IPS-18c (cell line): ENCODE measurements around the gene TMEM151A.
"Not testable (repeated sequence)": the region's sequence is repeated elsewhere in the genome, so short reads cannot be mapped to it uniquely, and the experiment has no call there.

ENCODE experiments used
- H3K4me3 ChIP-seq: 2 replicates; pipeline ENCODE4 v1.7.0; 2013; ENCODE audit warnings: low read depth, mild to moderate bottlenecking, low read length, moderate library complexity; ENCODE audit not compliant: insufficient read depth
- H3K9me3 ChIP-seq: one replicate; pipeline ENCODE4 v1.6.1; 2013; ENCODE audit warnings: mild to moderate bottlenecking, low read length, moderate library complexity; ENCODE audit not compliant: control insufficient read depth, insufficient read depth

The TMEM151A gene

GRCh38 chr11:66264914-66265313 is 26.8 kb upstream of the TMEM151A start:
- H3K9me3 ChIP-seq, result peaks cover 2% of the 10 kb centered on the region
- no peak overlapping the region for H3K4me3 ChIP-seq

- no peak overlapping the region for H3K4me3 ChIP-seq
- peaks cover 2% of the 10 kb centered on the region for H3K9me3 ChIP-seq
Observed at GRCh38 chr11:66265531-66266377, 25.9 kb upstream of the TMEM151A start.

- Histone ChIP-seq H3K9me3 (peaks cover 2% of the 10 kb centered on the region), H3K4me3 (no peak overlapping the region; the same call in 1 of the 2 replicates)
Observed at GRCh38 chr11:66266378-66267038, 25.2 kb upstream of the TMEM151A start.

GRCh38 chr11:66267039-66267378 is 24.7 kb upstream of the TMEM151A start:
- peak overlapping the region; percentile 61 for H3K4me3 ChIP-seq
- no peaks in the 10 kb centered on the region for H3K9me3 ChIP-seq

GRCh38 chr11:66267379-66268243 is 24.1 kb upstream of the TMEM151A start:
- Histone ChIP-seq H3K9me3 (no peaks in the 10 kb centered on the region), H3K4me3 (peak overlapping the region; percentile 61)

- Histone ChIP-seq H3K9me3 (no peaks in the 10 kb centered on the region), H3K4me3 (peak within 1 kb of the TSS; percentile 89)
Observed at GRCh38 chr11:66268244-66268951, 23.3 kb upstream of the TMEM151A start, which contains the start of gene RAB1B. TSS of gene RAB1B (plus strand) at chr11:66268639. CDS start at chr11:66268680, 41 bp downstream.

GRCh38 chr11:66268952-66269905 is 22.5 kb upstream of the TMEM151A start:
- H3K9me3 ChIP-seq, result no peaks in the 10 kb centered on the region

GRCh38 chr11:66271816-66272215 is 19.9 kb upstream of the TMEM151A start:
- H3K9me3 ChIP-seq, result no peaks in the 10 kb centered on the region

More at GRCh38 chr11:66268952-66269905, 22.5 kb upstream of the TMEM151A start:
- H3K4me3 ChIP-seq, result peak overlapping the region; percentile 89

GRCh38 chr11:66272596-66272995 is 19.1 kb upstream of the TMEM151A start:
- Histone ChIP-seq H3K9me3 (no peaks in the 10 kb centered on the region), H3K4me3 (no peak overlapping the region)

More at GRCh38 chr11:66271816-66272215, 19.9 kb upstream of the TMEM151A start:
- H3K4me3 ChIP-seq, result no peak overlapping the region

- no peaks in the 10 kb centered on the region for H3K9me3 ChIP-seq
- no peak overlapping the region for H3K4me3 ChIP-seq
Observed at GRCh38 chr11:66274219-66274618, 17.5 kb upstream of the TMEM151A start.

- Histone ChIP-seq H3K4me3 (no peak overlapping the region), H3K9me3 (no peaks in the 10 kb centered on the region)
Observed at GRCh38 chr11:66275396-66275795, 16.3 kb upstream of the TMEM151A start.

- H3K4me3 ChIP-seq, result no peak overlapping the region
Observed at GRCh38 chr11:66275984-66276612, 15.6 kb upstream of the TMEM151A start.

GRCh38 chr11:66276619-66277018 is 15.1 kb upstream of the TMEM151A start:
- H3K4me3 ChIP-seq, H3K9me3 ChIP-seq: not testable (repeated sequence)

More at GRCh38 chr11:66275984-66276612, 15.6 kb upstream of the TMEM151A start:
- H3K9me3 ChIP-seq, result no peaks in the 10 kb centered on the region

GRCh38 chr11:66277064-66277463 is 14.6 kb upstream of the TMEM151A start:
- not testable (repeated sequence) for H3K4me3 ChIP-seq, H3K9me3 ChIP-seq
